NCI-H1105 (cell line): Measurements from ENCODE around the gene HPSE.
"Not testable (repeated sequence)": the region's sequence is repeated elsewhere in the genome, so short reads cannot be mapped to it uniquely, and the experiment has no call there.

ENCODE experiments used
- DNase-seq: peaks from one replicate; lab custom pipeline; 2025; lab: John Stamatoyannopoulos, UW

The HPSE gene

DNA sequence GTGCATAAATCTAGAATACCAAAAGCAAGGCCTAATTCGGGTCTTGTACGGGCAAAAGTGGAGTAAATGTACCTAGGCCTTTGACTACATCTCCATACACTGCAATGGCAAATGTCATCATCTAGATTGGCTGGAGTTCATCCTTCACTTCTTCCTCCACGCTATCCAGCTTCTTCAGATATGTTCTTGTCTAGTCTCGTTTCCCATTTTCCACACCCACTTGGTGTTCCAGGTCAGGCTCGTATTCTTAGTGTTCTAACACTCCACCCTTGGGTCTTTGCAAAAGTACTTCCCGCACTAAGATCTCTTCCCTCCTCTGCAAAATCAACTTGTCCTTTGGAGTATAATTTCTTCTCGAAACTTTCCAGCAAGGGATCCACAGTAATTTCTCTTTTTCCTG, 51.5 kb downstream of the HPSE start:
- DNase-seq, result no peak

DNA sequence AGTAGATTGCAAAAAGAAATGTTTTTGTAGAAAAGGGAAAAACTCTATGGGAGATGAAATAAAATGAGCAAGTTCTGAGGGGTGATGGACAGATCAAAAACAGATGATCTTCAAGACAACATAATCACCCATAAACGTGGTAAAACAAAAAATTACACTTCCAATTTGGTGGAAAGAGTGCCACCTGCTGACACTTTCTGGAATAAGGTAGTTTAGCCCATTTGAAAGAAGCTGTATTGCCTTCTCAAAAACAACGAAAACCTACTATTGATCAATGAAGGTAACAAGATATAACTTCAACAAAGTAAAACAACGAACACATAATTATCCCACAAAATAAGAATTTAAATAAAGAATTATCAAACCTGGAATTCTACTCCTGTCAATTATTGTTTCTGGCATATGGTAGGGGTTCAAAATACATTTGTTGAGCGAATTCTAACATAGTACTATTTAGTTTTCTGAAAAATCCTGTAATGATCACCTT, 52.6 kb downstream of the HPSE start:
- DNase-seq, result peak; percentile 5

DNA sequence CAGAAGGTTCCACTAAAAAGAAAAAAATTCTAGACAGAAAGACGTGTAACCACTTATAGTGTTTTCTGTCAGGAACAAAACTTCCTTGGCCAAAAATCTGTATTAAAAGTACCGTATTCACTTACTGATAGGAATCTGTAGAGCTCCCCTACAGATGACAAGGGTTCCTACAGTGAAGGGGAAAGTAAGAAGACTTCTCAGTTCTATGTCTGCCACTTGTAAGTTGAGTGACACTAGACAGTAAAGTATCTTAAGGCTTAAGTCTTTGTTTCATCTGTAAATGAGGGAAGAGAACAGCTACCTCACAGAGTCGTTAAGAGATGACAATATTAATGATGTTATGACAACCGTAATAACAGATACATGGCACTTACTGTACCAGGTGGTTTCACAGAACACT, 53.3 kb downstream of the HPSE start:
- no peak for DNase-seq

DNA sequence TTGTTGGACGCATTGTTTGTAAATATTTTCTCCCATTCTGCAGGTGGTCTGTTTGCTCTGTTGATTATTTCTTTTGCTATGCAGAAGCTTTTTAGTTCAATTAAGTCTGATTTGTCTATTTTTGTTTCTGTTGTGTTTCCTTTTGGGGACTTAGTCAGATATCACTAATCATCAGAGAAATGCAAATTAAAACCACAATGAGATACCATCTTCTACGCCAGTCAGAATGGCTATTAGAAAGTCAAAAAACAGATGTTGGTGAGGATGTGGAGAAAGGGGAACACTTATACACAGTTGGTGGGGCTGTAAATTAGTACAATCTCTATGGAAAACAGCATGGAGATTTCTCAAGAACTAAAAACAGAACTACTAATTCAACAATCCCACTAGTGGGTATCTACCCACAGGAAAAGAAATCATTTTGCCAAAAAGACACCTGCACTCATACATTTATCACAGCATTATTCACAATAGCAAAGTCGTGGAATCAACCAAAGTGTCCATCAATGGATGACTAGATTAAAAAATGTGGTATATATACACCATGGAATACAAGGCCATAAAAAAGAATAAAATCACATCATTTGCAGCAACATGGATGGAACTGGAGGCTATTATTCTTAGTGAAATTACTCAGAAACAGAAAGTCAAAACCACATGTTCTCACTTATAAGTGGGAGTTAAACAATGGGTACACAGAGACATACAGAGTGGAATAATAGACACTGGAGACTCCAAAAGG, 58.2 kb downstream of the HPSE start:
- DNase-seq, result no peak

DNA sequence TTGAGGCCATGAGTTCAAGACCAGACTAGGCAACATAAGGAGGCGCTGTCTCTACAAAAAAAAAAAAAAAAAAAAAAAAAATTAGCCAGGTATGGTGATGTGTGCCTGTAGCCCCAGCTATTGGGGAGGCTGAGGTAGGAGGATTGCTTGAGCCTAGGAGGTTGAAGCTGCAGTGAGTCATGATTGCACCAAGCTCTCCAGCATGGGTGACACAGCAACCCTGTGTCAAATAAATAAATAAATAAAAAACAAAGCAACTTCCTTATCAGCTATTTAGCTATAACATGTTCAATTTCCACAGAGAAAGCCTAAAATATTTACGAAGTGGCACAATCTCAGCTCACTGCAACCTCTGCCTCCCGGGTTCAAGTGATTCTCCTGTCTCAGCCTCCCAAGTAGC, 60.7 kb downstream of the HPSE start:
- DNase-seq, result not testable (repeated sequence)

DNA sequence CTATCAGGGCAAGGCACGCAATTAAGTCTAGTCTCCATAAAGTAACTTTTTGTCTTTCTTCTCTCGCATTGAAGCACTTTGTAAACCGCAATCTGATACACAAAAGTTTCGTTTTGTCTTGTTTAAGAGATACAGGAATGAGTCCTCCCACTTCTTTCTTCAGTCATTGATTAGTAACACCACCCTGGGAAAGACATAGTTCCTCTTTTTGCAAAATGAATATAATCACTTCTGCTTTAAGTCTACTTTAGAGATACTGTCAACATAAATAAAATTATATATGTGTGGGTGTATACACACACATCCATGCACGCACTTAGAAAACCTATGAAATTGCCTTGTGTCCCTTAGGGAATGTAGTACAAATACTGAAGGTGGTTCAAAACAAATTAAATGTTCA, 61.7 kb downstream of the HPSE start:
- no peak for DNase-seq

DNA sequence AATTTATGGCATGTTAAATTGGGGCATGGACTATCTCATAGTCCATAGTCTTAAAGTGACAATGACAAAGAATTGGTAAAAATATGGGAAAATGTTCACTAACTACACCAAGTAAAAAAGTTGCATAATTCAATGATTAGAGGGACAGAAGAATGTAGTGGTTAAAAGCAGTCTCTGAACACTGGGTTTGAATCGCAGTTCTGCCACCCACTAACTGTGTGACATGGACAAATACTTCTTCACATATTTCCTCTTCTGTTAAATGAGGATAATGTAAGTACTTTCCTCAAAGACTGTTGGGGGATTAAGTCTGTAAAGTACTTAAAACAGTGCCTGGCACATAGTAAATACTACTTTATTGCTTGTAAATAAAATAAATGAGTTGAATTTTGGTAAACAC, 65.4 kb downstream of the HPSE start:
- no peak for DNase-seq

DNA sequence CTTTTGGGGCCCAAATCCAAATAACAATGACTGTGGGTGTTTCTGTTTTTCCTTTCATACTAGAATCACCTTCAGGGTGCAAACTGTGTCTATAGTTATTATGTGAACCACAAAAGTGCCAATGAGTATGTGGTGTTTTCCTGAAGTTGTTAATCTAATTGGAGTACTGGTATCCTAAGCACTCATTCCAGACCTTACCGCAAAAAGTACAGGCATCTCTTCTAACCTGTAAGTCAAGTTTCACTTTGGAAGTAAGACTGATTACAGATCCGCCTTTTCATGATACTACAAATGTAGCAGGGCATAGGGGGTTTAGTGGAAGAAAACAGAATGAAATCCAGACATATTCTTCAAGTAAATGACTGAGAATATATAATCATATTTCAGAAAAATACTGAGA, 66.2 kb downstream of the HPSE start:
- no peak for DNase-seq

DNA sequence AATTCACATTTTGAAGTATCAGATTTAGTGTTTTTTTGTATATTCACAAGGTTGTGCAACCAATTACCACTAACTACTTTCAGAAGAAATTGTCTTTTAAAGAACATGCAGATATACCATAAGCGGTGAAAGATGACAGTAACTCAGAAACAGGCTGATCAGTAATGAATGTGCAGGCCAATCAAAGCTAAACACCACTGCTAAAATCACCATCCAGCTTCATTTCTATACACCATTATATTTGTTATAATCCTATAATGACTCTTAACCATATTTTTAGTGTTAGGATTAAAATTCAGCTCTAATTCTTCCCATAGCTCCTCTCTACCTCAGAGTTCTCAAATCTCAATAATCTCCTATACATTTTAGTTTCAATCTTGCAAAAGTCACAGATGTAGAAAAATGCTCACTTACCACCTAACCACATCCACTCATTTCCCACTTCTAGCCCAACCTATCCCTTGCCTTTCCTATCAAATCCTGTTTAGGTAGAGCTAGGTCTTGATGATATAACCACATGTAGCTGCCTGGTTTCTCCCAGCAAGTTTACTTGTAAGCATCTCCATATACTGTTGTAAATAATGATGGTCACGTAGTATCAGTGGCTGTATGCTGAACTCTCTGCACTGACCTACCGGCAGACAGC, 66.7 kb downstream of the HPSE start:
- DNase-seq, result no peak

DNA sequence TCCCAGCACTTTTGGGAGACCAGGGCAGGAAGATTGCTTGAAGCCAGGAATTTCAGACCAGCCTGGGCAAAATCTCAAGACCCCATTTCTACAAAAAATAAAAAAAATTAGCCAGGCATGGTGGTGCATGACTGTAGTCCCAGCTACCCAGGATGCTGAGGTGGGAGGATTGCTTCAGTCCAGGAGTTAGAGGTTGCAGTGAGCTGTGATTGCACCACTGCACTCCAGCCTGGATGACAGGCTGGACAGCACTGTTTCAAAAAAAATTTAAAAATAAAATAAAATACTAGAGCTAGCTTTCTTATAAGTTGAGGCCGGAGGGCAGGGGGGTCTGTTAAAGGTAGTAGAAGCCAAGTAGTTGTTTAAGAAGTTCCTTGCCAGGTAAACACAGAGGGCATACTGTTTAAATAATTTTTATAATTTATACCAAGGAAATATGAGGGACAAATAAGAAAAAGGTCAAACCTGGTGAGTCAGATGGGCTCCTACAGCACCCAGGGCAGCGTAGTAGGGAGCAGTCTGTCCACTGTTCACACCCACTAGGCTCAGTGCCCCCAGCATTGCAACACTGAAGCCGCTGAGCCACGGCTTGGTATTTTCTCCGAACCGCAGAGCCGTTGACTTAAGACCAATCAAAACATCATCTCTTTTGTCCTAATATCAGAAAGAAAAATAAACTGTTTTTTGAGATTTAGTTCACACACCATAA, 67.4 kb downstream of the HPSE start:
- DNase-seq, result no peak

DNA sequence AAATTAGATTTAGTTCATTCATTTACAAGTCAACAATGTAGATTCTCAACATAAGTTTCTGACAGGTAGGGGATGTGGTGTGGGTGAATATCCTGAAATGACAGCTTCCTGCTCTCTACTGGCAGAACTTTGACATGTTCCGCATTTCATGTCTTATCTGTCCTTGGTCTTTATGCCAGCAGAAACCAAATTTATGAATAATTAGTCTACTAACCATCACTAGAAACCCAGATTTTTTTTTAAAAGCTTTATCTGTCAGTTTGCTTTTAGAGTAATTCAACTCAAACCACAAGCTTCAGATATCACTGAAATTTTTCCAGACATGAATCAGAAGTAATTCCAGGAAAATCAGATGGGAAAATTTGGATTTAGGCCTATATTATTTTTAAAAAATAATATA, 68.0 kb downstream of the HPSE start:
- DNase-seq, result no peak

DNA sequence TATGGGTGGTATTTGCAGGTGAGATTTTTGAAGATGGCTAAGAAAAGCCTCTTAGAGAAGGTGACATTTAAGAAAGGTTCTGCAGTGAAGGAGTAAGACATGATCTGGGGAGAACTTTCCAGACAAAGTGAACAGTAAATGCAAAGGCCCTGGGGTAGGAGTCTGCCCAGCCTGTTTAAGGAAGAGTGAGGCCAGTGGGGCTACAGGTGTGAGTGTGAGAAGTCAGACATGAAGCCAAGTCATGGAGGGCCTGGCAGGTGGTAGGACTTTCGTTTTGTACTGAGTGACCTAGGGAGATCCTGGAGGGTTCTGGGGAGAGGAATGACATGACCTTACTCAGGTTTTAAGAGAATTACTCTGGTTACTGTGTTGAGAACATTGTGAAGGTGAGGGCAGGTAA, 71.5 kb downstream of the HPSE start:
- no peak for DNase-seq

DNA sequence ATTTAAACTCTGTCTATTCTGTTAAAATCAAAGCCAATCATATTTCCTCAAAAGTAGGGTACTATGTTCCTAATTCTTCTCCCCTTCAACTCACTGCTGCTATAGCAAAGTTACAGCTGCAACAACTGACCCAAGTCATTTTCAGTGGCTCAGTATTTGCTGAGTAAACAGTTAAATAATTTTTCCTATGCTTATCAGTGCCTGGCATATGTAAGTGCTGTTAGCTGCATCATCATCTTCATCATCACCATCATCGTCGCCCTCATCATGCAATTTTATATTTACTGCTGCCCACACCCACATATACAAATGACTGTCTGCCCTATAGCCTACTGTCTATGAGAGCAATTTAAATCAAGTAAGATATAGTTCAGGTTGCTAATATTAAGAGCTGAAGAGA, 72.0 kb downstream of the HPSE start:
- no peak for DNase-seq

DNA sequence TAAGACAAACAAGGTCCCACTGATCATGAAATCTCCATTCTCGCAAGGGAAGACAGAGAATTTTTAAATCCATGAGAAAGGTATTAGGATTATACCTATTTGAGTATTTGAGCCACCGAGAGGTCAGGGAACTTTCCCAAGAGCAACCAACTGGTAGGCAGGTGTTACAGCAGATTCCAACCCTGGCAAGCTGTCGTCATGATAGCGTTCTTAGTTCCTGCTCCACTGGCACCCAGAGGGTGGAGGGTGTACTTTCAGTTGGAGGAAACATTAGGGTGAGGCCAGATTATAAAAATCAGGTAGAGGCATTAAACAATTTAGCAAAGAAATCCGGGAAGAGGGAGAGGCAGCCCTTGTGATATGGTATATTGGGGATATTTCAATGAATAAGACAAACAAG, 73.3 kb downstream of the HPSE start:
- DNase-seq, result no peak

DNA sequence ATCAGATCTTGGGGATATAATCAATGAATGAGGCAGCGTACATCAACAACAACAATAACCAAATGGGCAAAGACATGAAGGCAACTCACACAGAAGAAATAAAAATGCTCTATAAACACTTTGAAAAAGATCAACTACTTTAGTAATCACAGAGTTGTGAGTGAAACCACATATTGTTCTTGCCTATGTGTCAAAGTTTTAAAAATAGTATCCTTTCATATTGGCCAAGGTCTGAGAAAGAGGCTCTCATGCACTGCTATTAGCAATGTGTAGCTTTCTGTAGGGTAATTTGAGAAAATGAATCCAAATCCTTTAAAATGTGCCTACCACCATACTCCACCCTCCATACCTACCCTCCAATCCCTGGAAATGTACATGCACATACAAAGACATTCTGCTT, 75.1 kb downstream of the HPSE start:
- DNase-seq, result no peak

DNA sequence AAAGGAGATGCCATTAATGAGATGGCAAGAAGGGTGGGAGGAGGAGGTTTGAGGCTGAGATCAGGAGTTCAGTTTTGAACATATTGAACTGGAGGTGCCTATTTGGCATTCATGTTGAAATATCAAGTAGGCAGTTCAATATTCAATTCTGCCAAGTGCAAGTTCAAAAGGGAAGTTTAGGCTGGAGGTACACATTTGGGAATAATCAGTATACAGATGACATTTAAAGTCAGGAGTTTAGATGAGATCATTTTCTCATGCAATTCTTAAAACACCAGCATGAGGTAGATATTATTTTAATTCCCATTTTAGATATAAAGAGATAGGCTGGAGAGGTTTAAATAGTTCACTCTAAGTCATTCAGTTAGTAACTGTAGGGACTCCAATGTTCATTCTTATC, 76.2 kb downstream of the HPSE start:
- DNase-seq, result no peak

DNA sequence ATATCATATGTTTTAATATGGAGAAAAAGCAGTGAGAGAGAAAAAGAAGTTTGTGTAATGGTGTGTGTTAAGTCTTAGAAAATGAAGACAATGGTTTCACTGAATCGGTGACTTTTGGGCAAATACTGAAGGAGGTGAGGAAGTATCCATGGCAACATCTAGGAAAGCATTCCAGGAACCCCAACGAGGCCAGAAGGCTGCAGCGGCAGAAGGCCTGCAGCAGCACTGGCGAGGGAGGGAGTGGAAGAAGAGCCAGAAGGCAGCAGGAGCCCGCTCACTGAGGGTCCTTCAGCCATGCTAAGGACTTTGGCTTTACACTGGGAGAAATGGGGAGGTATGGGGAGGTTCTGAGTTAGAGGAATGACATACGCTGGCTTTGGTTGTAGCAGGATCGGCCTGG, 76.8 kb downstream of the HPSE start:
- no peak for DNase-seq

DNA sequence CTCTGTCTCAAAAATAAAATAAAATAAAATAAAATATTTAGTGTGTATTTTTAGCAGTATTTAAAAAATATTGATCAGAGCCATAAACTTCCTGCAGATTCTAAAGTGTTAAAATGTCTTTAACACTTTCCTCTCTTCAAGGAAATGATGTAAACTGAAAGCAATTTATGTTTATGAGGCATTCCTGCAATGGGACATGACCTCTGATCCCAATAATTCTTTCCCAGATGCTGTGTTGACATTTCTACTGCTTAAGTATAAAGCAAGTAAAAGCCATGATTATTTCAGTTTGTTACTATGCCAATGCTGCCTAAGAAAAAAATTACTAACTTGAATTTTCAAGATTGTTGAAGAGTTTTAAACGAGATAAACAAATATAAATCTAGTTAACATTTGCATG, 79.1 kb downstream of the HPSE start:
- no peak for DNase-seq

DNA sequence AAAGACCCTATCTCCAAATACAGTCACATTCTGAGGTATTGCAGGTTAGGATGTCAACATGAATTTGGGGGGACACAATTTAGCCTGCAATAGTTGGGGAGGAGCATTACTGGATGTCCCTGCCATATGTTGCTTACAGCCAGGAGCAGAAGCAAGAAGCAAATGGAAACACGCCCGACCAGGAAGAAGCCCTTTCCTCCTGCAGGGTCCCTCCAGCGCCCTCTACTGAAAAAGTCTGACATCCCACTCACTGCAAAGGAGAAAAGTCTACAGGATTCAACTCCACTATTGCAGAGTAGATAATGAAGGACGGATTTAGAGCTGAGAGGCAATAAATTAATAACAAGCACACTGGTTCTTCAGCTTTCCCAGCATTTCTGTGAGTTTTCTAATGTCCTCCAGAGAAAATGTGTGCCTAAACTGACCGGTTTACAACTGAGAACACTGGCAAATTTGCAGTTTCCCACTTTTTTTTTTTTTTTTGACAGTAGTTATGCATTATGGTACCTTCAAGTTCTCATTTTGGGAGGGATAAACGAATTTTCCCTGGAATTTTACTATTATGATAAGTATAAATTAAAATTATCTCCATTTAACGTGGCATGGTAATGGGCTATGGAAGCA, 81.8 kb downstream of the HPSE start:
- DNase-seq, result peak; percentile 10

DNA sequence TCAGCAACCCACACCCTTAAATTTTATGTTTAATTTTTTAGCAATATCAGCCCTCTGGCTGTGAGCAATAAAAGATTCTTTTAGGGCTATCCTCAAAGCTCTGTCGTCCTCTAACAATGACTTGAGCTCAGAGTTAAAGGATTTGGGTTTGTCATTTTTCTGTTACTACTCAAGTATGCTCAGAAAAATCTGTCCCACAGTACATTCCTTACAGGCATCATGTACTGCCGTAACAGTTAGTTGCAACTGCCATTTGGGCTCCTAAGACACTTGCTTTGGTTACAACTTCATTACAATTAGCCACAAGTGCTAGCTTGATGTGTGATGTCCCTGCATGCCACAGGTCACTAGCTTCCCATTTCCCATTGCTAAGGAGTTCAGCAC, 83.2 kb downstream of the HPSE start:
- DNase-seq, result no peak

DNA sequence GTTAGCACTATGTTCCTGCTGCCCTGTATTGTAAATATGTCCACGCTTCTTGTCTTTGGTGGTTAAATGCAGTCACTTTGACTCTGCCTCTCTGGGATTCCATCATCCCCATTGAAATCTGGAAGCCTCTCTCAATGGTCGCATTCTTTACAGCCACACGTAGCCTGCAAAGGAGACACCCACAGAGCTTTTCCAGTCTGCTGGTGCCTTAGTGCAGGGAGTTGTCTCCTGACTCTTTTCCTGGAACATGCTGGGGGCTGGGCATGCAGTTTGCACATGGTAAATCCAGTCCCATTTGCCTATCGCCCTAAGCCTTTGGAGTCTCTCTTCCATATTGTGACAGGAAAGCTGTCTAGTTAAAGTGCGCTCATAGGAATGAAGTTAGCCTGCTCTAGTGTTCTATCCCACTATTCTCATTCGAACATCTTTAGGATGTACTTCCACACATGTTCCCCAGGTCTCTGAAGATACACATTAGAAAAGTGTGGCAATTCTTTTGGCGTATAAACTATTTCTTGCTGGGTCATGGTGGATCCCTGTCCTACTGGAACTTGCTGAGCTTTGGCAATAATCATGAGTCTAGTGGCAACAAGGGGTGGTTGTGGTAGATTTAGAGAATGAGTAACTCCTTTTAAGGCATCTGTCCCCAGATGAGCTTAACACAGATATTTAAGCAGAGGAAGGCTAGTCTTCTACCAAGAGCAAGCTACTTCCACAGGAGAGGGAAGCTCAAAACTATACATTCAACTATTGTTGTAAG, 83.8 kb downstream of the HPSE start:
- DNase-seq, result no peak

DNA sequence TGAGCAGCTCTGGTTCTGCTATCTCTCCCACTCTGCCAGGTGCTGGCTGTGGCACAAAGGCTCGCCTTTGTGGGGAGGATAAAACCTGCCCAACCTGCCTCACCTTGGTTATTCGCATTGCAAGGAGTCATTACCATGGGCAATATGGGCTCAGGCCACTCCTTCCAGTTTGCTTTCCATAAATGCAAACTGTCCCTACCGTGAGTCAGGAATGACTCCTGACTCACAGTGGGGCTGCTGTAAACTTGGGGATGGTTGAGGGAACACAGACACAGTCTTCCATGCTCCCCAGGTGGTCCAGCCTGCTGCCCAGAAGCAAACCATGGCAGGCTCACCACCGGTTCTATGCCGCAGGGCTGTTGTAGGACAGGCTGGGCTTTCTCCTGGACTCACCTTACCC, 86.2 kb downstream of the HPSE start:
- no peak for DNase-seq
